T-cell (primary cell): Measurements from ENCODE around the gene STXBP1. TPM values are rescaled to one million over a fixed set of nuclear protein-coding genes. Genes with fewer than 3 reads are reported as not detected.

Experiments
- ATAC-seq, 4 experiments: fragments of 200-7000 bp in 3 of 4; fragments of 150-1000 bp in 1 of 4; cut with Tn5 transposase; replicated peaks in 1 of 4; 1 replicate in 3 of 4; 2 replicates in 1 of 4; pipeline ENCODE4 v1.10.0; 2021; ENCODE audit warnings: moderate library complexity in 3 of 4, mild to moderate bottlenecking in 2 of 4, moderate number of reproducible peaks in 1 of 4
- CTCF ChIA-PET, 2 donors: fragments of 300-600 bp; sonication (Branson Sonifier 250); formaldehyde crosslinking; loops; one replicate each; lab custom pipeline; 2022; ENCODE audit warnings: antibody characterized with exemption in 2 of 2; lab: Charles Lee
- POLR2A ChIA-PET, 2 donors: fragments of 300-600 bp; sonication (Branson Sonifier 250); formaldehyde crosslinking; loops; one replicate each; lab custom pipeline; 2022; ENCODE audit warnings: antibody characterized with exemption in 2 of 2; lab: Charles Lee
- DNase-seq, 35 experiments: peaks; one replicate each; pipeline versions ENCODE4 v3.0.0 to v3.0.0-alpha.2; 2013 to 2023
- H3K27ac ChIP-seq: one replicate; pipeline ENCODE4 v1.5.1; 2013; ENCODE audit warnings: low read length
- H3K27me3 ChIP-seq, 2 experiments: replicated peaks in 1 of 2; 1 replicate in 1 of 2; 2 replicates in 1 of 2; pipeline versions ENCODE4 v1.6.1 to v1.7.0; 2013; ENCODE audit warnings: low read length in 1 of 2, mixed read lengths in 1 of 2; ENCODE audit not compliant: control insufficient read depth in 2 of 2, insufficient read depth in 2 of 2; ENCODE audit errors: extremely low read depth in 1 of 2
- H3K36me3 ChIP-seq, 2 donors: 1 replicate in 1 of 2; 2 replicates in 1 of 2; pipeline versions ENCODE4 v1.6.1 to v1.7.0; 2013; ENCODE audit warnings: low read length in 1 of 2; ENCODE audit not compliant: control insufficient read depth in 2 of 2, insufficient read depth in 1 of 2; ENCODE audit errors: extremely low read depth in 1 of 2
- H3K4me1 ChIP-seq, 2 experiments: 1 replicate in 1 of 2; 2 replicates in 1 of 2; pipeline versions ENCODE4 v1.6.1 to v1.7.0; 2013; ENCODE audit warnings: low read length in 2 of 2, mixed read lengths in 1 of 2; ENCODE audit not compliant: insufficient read depth in 2 of 2, control insufficient read depth in 1 of 2; ENCODE audit errors: extremely low read depth in 1 of 2
- H3K4me3 ChIP-seq, 2 donors: 1 replicate in 1 of 2; 2 replicates in 1 of 2; pipeline versions ENCODE4 v1.5.1 to v1.7.0; 2013; ENCODE audit warnings: mild to moderate bottlenecking in 2 of 2, low read length in 1 of 2, moderate library complexity in 1 of 2; ENCODE audit not compliant: control insufficient read depth in 1 of 2; ENCODE audit errors: extremely low read depth in 1 of 2
- H3K9me3 ChIP-seq: 2 replicates; pipeline ENCODE4 v1.7.0; 2013
- H3K27ac Mint-ChIP-seq, 2 donors: one replicate each; pipeline ENCODE4 v1.8.0; 2020 to 2021; ENCODE audit warnings: mild to moderate bottlenecking in 2 of 2, mixed read lengths in 2 of 2
- H3K27me3 Mint-ChIP-seq, 2 donors: one replicate each; pipeline ENCODE4 v1.8.0; 2021 to 2022; ENCODE audit warnings: mixed read lengths in 2 of 2
- H3K36me3 Mint-ChIP-seq: one replicate; pipeline ENCODE4 v1.8.0; 2021; ENCODE audit warnings: mixed read lengths
- H3K4me1 Mint-ChIP-seq, 3 donors: one replicate each; pipeline ENCODE4 v1.8.0; 2020 to 2022; ENCODE audit warnings: mixed read lengths in 3 of 3, mild to moderate bottlenecking in 1 of 3
- H3K4me3 Mint-ChIP-seq, 3 donors: one replicate each; pipeline ENCODE4 v1.8.0; 2020 to 2022; ENCODE audit warnings: mild to moderate bottlenecking in 3 of 3, mixed read lengths in 3 of 3, moderate library complexity in 3 of 3
- H3K9me3 Mint-ChIP-seq, 3 donors: one replicate each; pipeline ENCODE4 v1.8.0; 2020 to 2022; ENCODE audit warnings: mixed read lengths in 3 of 3
- WGBS: methylation state at CpG from one replicate; pipeline ENCODE4 v1.1.5; 2013; ENCODE audit warnings: missing lambda C conversion rate; ENCODE audit not compliant: insufficient coverage; 5-methylcytosine and 5-hydroxymethylcytosine counted together
- total RNA-seq, 35 experiments: library from RNA in 6 of 35; stranded (reverse) in 6 of 35; fragments of 120-200 nt in 1 of 35; gene quantifications; one replicate each; pipeline versions ENCODE4 v1.2.1 to v1.2.4 and lab custom pipeline; 2013 to 2026

Gene STXBP1
- total RNA-seq, 5 donors from 2014 or later (not counting 1 experiment from before 2014, with no cell fraction given), result 3.8 to 18.2 (median 17.3) TPM

DNA sequence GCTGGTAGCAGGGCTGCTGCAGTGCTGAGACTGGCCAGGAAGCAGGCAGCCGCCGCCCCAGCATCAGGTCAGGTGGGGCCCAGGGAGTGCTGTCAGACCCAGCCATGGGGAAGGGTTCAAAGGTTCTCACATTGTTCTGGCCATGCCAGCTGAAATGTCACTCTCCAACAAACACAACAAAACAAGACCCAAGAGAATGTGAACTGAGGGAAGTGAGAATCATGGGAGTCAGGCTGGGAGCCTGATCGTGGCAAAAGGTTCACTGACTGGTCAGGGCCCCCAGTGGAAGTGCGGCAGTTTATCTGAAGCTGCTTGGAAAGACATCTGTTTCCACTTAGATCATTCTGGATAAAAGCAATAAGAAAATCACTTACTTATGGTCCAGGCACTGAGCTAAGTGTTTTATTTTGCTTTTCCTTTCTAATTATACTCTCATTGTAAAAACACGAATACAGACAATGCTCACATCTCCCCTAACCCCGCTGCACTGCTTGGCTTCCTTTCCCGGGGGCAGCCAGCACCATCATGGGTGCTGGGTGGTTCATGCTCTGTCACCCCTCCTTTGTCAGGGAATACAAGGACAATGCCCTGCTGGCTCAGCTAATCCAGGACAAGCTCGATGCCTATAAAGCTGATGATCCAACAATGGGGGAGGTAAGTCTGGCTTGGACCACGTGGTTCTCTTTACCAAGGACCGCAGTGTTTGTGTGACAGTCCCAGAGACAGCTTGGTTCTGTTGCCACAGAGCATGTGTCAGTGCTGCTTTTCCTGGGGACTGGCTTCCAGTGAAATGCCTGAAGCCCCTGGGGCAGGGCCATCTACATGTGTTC lies 52.8 kb downstream of the STXBP1 start:
- ChIA-PET POLR2A (interaction anchor here in 1 of 2 donors (0.6 kb wide), 1 partner anchor 83 kb away, joined by 3 read pairs; no protein-coding TSS in a partner anchor), CTCF (no interaction called here)
- Mint-ChIP-seq H3K36me3 (peaks cover 28% of the 10 kb centered on the region), H3K4me3 (no peak overlapping the region), H3K27ac (no peak overlapping the region), H3K4me1 (no peaks in the 10 kb centered on the region), H3K27me3 (no peaks in the 10 kb centered on the region), H3K9me3 (no peaks in the 10 kb centered on the region)
- 87% methylated on average over 6 of the region's 10 CpGs for WGBS
- Histone ChIP-seq H3K36me3 (no peaks in the 10 kb centered on the region), H3K4me3 (no peak overlapping the region), H3K9me3 (no peaks in the 10 kb centered on the region), H3K4me1 (no peaks in the 10 kb centered on the region), H3K27ac (no peak overlapping the region), H3K27me3 (peaks cover 0 to 4% of the 10 kb centered on the region in 2 experiments)
- no peak for DNase-seq
- no peak for ATAC-seq

DNA sequence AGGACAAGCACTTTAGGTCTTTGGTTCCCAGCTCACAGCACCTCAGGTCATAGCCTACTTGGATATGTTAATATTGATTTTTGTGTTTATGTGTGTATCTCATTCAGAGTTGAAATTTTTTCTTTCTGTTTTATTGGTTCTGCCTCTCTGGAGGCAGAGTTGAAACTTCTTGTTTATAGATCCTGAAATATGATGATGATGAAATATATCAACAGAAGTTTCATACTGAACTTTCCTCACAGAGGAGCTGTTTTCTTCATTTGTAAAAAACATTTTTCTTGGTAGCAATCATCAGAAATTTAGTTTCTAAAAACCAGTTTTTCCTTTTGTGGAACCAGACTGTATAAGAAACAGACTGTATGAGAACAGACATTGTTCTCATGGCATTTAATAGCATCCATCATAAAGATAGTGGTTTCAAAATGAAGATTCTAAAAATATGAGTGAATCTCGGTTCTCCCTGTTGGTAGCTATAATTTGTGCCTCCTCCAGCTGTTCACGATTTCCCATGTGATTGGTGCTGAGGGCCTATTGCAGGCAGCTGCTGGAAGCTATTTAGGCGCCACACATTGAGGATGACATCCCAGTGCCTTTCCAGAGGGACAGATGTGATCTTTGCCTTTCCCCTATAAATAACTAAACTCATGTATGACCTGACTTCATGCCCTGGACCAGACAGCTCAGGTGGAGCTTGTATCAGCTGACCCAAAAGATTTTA lies 55.2 kb downstream of the STXBP1 start:
- POLR2A ChIA-PET, result interaction anchor here (0.5 to 0.6 kb wide), 2 partner anchors 492 to 923 kb away, joined by 5 to 6 read pairs; no protein-coding TSS in a partner anchor
- no peaks in the 10 kb centered on the region for H3K27me3 Mint-ChIP-seq
- 83% methylated on average over 1 of the region's 3 CpGs for WGBS

DNA sequence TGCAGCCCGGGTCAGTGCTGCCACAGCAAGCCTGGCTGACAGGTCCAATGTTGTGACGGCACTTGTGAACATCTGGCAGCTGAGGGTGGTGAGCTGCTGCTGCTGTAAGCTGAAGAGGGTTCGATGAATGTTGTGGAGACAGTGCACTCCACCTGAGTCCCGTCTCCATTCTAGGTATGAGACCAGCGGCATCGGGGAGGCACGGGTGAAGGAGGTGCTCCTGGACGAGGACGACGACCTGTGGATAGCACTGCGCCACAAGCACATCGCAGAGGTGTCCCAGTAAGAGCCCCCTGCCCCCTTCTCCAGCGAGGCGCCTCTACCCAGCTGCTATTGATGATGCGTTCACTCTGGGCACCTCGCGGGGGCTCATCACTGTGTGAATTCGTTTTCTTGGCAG lies 55.8 kb downstream of the STXBP1 start:
- Histone ChIP-seq H3K4me3 (no peak overlapping the region), H3K36me3 (no peaks in the 10 kb centered on the region), H3K27ac (no peak overlapping the region), H3K9me3 (no peaks in the 10 kb centered on the region), H3K27me3 (peaks cover 0 to 4% of the 10 kb centered on the region in 2 experiments), H3K4me1 (no peaks in the 10 kb centered on the region)
- no peaks in the 10 kb centered on the region for H3K27me3 Mint-ChIP-seq
- no peaks in the 10 kb centered on the region for H3K4me1 Mint-ChIP-seq
- no peak overlapping the region for H3K4me3 Mint-ChIP-seq
- H3K27ac Mint-ChIP-seq, result no peak overlapping the region
- ATAC-seq (no peak), DNase-seq (no peak)
- WGBS, result 88% methylated on average over 17 of the region's 18 CpGs
- CTCF ChIA-PET, result no interaction called here
- no peaks in the 10 kb centered on the region for H3K9me3 Mint-ChIP-seq
- H3K36me3 Mint-ChIP-seq, result peaks cover 24% of the 10 kb centered on the region
- POLR2A ChIA-PET, result interaction anchor here in 1 of 2 donors (0.6 kb wide), 1 partner anchor 491 kb away, joined by 5 read pairs; no protein-coding TSS in a partner anchor

More for the DNA sequence above, 55.2 kb downstream of the STXBP1 start:
- Mint-ChIP-seq H3K9me3 (no peaks in the 10 kb centered on the region), H3K4me3 (no peak overlapping the region), H3K36me3 (peaks cover 27% of the 10 kb centered on the region), H3K4me1 (no peaks in the 10 kb centered on the region), H3K27ac (no peak overlapping the region)
- Histone ChIP-seq H3K4me1 (no peaks in the 10 kb centered on the region), H3K27ac (no peak overlapping the region), H3K27me3 (peaks cover 0 to 4% of the 10 kb centered on the region in 2 experiments), H3K36me3 (no peaks in the 10 kb centered on the region), H3K4me3 (no peak overlapping the region), H3K9me3 (no peaks in the 10 kb centered on the region)
- DNase-seq (no peak), ATAC-seq (no peak)
- CTCF ChIA-PET, result no interaction called here

DNA sequence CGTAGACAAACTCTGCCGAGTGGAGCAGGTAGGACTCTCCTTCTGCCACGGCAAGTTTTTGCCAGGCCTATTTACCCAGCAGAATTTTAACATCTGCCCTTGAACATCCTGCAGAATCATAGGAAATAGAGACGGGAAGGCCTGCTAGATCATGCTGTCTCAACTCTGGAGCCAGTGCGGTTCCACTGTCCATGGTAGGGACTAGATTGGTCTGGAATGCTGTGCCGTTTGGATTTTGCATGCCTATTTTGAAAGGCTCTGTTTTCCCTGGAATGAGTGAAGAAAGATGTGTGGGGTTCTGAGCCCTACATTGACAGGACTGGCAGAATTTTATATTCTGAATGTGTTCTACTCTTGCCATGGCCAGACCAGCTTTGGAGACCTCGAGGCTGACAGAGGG lies 61.2 kb downstream of the STXBP1 start:
- Mint-ChIP-seq H3K4me3 (no peak overlapping the region), H3K36me3 (peaks cover 17% of the 10 kb centered on the region), H3K27ac (no peak overlapping the region), H3K27me3 (no peaks in the 10 kb centered on the region), H3K9me3 (no peaks in the 10 kb centered on the region), H3K4me1 (no peaks in the 10 kb centered on the region)
- Histone ChIP-seq H3K4me1 (no peaks in the 10 kb centered on the region), H3K27me3 (no peaks in the 10 kb centered on the region), H3K36me3 (peaks cover 0 to 3% of the 10 kb centered on the region in 2 donors), H3K27ac (no peak overlapping the region), H3K9me3 (no peaks in the 10 kb centered on the region), H3K4me3 (no peak overlapping the region)
- DNase-seq, result no peak
- POLR2A ChIA-PET, result no interaction called here
- 88% methylated on average over 3 of the region's 7 CpGs for WGBS
- CTCF ChIA-PET, result no interaction called here
- no peak for ATAC-seq

DNA sequence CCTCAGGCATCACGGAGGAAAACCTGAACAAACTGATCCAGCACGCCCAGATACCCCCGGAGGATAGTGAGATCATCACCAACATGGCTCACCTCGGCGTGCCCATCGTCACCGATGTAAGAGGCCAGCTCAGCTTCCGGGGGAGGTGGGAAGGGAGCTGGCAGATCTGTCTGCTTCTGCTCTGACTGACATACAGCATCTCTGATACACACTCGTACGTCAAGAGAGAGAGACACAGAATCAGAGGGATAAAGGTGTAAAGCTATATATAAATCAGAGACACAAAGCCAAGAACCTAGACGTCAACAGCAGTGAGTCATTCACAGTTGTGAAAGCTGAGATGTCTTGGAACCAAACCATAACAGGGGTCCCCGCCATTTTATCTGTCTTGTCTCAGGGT lies 64.6 kb downstream of the STXBP1 start:
- POLR2A ChIA-PET, result no interaction called here
- peaks cover 0 to 6% of the 10 kb centered on the region in 2 experiments for H3K27me3 ChIP-seq
- no peaks in the 10 kb centered on the region for H3K9me3 ChIP-seq
- DNase-seq (no peak), ATAC-seq (no peak)
- H3K27me3 Mint-ChIP-seq, result peaks cover 0 to 2% of the 10 kb centered on the region in 2 donors
- no peak overlapping the region for H3K27ac Mint-ChIP-seq
- CTCF ChIA-PET, result no interaction called here
- 100% methylated on average over 6 of the region's 12 CpGs for WGBS
- no peak overlapping the region for H3K4me3 Mint-ChIP-seq
- peaks cover 18% of the 10 kb centered on the region for H3K36me3 Mint-ChIP-seq
- H3K4me3 ChIP-seq, result no peak overlapping the region
- H3K36me3 ChIP-seq, result peaks cover 0 to 3% of the 10 kb centered on the region in 2 donors
- H3K4me1 Mint-ChIP-seq, result no peaks in the 10 kb centered on the region
- no peaks in the 10 kb centered on the region for H3K4me1 ChIP-seq
- H3K27ac ChIP-seq, result no peak overlapping the region
- H3K9me3 Mint-ChIP-seq, result no peaks in the 10 kb centered on the region

- DNase-seq (no peak), ATAC-seq (no peak)
- H3K36me3 Mint-ChIP-seq, result peaks cover 16% of the 10 kb centered on the region
- H3K36me3 ChIP-seq, result peaks cover 0 to 3% of the 10 kb centered on the region in 2 donors
- no peak overlapping the region for H3K27ac Mint-ChIP-seq
- ChIA-PET CTCF (no interaction called here), POLR2A (no interaction called here)
- no peaks in the 10 kb centered on the region for H3K4me1 ChIP-seq
- H3K9me3 Mint-ChIP-seq, result no peaks in the 10 kb centered on the region
- no peak overlapping the region for H3K27ac ChIP-seq
- H3K27me3 Mint-ChIP-seq, result peaks cover 0 to 2% of the 10 kb centered on the region in 2 donors
- H3K4me3 Mint-ChIP-seq, result no peak overlapping the region
- H3K4me3 ChIP-seq, result no peak overlapping the region
- H3K27me3 ChIP-seq, result peaks cover 0 to 6% of the 10 kb centered on the region in 2 experiments
- H3K9me3 ChIP-seq, result no peaks in the 10 kb centered on the region
- WGBS, result no CpG with 5 or more reads among the region's 2 CpGs
- H3K4me1 Mint-ChIP-seq, result no peaks in the 10 kb centered on the region
Observed at GRCh38 chr9:127679506-127679905, 67.4 kb downstream of the STXBP1 start.
